Activated naive CD4-positive, alpha-beta T cell (primary cell): ENCODE measurements around the gene ZFHX3.

Experiments used
- DNase-seq, 4 experiments: peaks; one replicate each; lab custom pipeline; 2025; lab: John Stamatoyannopoulos, UW

ZFHX3 gene

DNA sequence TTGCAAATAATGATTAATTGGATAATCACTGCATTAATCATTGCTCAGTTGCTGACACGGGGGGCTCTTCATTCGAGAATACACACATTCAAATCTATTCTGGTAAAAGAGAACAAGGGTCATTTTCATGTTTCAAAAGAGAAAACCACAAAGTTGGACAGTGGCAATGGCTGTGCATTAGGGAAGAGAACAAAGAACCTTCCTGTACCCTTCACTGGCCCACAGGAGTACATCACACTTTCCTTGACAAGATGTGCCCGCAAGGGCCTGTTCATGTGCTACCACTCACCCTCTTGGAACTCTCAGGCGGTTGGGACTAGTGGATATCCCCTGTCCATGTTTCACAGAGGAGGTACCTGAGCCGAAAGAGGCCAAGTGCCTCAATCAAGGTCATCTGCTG is 223.2 kb downstream of the ZFHX3 start:
- no peak for DNase-seq

- DNase-seq, result no peak
These were observed 223.9 kb downstream of the ZFHX3 start for GRCh38 chr16:72824027-72824426.

DNA sequence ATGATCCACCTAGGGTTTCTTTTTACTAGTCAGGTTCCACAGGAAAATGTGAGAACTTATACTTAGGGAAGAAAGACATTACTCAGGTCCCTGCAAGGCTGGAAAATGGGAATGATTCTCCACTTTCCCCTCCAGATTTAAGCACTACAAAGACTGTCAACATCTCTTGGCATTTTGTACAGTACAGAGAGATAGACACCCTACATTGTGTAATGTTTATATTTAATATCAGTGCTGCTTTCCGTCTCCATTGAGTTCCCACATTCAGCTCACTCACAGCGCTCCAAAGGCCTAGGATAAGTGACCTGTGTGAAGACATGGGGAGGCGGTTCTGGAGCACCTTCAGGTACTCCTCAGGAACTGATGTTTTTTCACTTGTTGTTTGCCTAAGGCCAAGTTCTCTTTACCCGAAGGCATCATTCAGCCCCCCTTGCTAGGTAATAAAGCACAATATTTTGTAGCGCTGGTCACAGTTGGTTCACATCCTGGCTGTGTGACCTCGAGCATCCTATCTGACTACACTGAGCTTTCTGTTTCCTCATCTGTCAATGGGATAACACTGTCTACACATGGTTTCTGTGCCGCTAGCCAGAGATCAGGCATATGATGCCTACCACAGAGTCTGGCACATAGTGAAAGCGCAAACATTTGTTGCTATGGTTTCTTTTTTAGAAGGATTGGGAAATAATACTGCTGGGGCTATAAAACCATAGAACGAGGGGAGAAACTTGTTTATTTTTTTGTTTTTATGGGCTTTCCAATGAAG is 226.6 kb downstream of the ZFHX3 start:
- DNase-seq, result no peak

DNA sequence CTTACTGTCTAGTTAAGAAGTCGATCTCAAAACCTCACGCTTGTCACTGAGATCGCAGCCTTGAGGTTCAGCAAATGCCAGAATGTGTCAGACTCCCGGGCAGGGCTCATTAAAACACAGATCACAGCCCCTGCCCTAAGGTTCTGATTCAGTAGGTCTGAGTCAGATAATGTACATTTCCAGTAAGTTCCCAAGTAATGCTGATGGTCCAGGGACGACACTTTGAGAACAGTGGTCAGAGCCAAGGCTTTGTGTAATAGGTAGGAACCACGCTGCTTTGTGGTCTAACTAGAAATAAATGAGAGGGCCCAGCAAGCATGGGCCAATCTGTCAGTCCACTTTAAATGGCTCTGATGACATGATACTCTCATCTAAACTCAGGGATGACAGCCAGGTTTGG is 228.6 kb downstream of the ZFHX3 start:
- DNase-seq, result no peak

DNA sequence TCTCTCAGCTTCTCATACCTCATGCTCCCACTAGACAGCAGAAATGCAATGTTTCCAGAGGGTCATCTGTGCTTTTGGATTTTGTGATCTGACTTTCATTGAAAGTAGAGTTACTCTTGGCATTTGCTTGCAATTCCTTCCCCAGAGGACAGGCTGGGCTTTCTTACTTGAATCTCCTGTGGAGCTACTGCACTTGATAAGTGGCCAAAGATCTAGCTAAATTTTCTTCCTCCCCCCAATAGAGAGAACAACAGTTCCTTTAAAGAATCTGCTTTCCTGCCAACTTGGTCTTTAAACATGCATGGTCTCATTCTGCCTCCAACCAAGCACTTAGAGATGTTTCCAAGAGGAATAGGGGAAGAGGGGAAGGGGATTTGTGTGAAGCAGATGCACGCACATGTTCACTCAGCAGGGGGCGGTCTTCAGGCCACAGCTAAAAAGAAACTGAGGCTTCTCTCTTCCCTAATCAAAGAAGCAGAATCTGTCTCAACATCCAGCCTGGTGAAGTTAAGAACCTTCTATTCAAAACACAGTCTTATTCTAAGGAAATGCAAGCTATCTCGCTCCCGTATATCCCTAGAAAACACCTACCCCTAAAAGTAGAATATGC is 229.6 kb downstream of the ZFHX3 start:
- no peak for DNase-seq

DNA sequence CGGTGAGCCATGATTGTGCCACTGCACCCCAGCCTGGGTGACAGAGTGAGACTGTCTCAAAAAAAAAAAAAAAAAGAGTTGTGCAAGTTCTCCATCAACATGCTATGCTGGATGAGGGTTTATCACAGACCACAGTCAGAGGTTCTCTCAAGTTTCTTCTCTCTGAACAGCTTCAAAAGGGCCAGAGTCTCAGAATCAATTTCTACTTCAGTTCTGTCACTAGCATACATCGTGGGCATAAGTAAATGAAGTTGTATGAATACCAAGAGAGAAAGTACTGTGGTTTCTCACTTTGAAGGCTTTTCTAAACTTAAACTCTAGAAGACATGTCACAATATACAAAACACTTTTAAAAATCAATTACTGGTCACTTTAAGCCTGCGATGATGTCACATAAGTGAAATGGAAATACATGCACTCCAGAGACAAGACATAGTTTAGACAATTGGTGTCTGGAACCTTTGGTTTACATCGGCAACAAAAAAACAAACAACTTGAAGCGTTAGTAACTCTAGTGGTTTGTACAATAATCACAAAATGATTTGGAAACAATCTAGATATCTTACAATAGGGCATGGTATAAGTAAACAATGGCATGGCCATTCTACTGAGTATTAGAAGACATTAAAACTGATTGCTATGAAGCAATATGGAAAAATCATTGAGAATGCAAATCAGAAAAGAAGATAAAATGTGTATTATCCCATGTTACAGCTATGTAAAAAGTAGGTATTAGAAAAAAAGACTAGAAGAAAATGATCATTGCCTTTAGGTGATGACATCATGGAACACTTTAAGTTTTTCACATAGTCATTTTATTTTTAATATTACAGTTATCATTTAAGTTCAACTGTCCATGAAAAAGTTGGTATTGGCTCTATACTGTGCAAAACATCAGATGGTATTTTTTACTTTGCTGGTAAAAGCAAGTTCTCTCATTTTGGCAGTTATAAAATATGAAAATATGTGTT is 232.3 kb downstream of the ZFHX3 start:
- no peak for DNase-seq

GRCh38 chr16:72814226-72814625 is 233.7 kb downstream of the ZFHX3 start:
- DNase-seq, result no peak

GRCh38 chr16:72812672-72813071 is 235.3 kb downstream of the ZFHX3 start:
- DNase-seq, result no peak

DNA sequence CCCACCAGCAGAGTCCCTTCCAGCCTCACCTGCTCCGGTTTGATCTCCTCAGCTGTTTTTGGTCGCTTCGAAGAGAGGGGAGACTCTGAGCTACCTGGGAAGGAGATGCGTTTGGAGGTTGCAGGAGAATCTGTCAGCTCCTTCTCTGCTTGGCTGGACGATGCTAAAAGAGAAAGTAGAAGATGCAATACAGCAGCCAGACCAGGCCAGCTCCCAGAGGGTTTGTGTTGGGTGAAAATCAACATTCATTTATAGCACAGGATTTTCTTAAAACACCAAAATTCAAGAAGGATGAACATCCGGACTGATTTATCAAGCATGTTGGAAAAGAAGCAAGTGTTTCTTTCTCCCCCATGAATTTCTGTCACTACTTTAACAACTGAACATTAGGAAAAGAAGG is 236.1 kb downstream of the ZFHX3 start:
- no peak for DNase-seq

- no peak for DNase-seq
These were observed 236.7 kb downstream of the ZFHX3 start for GRCh38 chr16:72811188-72811720.

DNA sequence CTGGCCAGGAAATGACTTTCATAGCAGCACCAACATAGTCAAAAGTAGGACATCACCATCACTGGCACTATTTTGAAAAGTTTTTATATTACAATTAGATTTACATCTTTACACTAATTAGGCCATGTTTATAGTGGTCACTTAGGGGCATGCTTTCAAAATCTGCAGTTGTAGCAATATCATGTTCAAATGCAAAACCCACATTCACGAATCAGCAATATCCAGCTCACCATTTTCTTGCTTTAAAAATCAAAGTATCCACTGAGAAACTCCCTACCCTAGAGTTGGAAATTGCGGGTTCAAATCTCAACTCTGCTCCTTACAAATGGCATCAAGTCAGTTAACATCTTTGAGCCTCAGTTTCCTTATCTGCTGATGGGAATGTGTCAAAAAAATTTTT is 237.4 kb downstream of the ZFHX3 start:
- no peak for DNase-seq

GRCh38 chr16:72809446-72809845 is 238.5 kb downstream of the ZFHX3 start:
- DNase-seq, result no peak

- DNase-seq, result no peak
These were observed 239.2 kb downstream of the ZFHX3 start for GRCh38 chr16:72808754-72809153.

DNA sequence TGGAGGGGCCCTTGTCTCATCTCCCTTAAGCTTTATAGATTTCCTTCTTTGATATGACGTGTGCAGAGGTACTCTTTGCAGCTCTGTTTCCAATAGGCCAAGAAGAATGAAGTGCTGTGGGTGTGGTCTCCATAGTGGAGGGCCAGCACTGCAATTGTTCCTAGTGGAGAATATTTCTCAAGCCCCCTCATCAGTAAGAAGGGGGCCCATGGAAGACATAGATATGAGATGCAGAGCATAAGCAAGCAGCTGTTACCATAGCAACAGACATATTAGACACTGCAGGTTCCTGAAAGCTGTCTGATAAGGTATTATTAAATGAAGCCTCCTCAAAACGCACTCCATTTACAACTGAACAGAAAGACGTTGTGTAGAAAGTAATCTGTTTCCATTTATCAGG is 240.7 kb downstream of the ZFHX3 start:
- no peak for DNase-seq

- no peak for DNase-seq
These were observed 242.4 kb downstream of the ZFHX3 start for GRCh38 chr16:72805486-72805885.

DNA sequence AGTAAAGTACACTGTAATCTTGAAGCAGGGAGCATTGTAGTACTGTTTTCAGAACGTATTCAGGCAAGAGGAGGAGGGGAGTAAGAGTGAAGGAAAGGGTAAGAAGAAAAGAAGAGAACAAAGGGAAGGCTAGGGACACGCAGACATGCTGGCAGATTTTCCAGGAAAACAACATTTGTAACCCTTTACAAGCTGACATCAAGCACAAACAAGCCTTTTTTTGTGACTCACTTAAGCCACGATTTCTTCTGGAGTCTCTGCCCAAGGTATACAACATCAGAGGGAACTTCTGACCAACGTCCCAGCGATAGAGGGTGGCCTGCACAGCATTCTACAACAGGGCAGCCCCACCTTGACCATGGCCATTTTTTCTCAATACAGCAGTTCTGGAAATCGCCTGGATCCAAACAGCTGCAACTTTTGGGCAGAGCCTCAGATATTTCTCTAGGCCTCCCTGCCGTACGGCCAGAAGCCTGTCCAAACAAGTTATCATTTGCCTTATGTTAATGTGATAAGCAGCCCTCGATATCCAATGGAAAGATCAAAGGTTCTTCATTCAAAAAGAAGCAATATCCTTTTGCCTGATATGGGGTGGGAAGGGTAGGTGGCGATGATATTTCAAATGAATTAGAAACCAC is 247.3 kb downstream of the ZFHX3 start:
- DNase-seq, result no peak

GRCh38 chr16:72798264-72798663 is 249.7 kb downstream of the ZFHX3 start:
- no peak for DNase-seq

GRCh38 chr16:72797621-72798020 is 250.3 kb downstream of the ZFHX3 start:
- no peak for DNase-seq

DNA sequence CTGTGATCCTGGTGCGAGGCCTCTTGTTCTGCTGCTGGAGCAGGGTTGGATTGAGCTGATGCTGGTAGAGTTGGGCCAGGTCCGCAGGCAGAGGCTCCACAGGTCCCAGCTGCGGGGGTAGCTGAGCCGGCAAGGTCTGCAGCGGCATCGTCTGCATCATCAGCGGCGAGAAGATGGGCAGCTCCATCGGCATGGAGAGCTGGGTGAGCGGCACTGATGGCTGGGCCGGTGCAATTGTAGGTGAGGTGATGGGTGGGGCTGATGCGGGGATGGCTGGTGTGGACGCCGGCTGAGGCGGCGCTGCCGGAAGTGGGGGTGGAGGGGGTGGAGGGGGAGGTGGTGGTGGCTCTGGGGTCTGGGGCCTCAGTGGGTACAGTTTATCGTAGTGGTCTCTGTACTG is 251.7 kb downstream of the ZFHX3 start:
- no peak for DNase-seq

GRCh38 chr16:72794986-72795385 is 252.9 kb downstream of the ZFHX3 start:
- DNase-seq, result no peak

- DNase-seq, result no peak
These were observed 253.6 kb downstream of the ZFHX3 start for GRCh38 chr16:72794319-72794718.

GRCh38 chr16:72793716-72794115 is 254.2 kb downstream of the ZFHX3 start:
- no peak for DNase-seq
